HG03354 (cell line): ENCODE data around the gene FDX1.

ENCODE experiments used
- ATAC-seq: cut with Tn5 transposase; IDR thresholded peaks from one replicate; pipeline ENCODE4 v1.9.1; 2021; ENCODE audit warnings: mild to moderate bottlenecking; ENCODE audit not compliant: unreplicated experiment, poor library complexity, severe bottlenecking

Gene FDX1

DNA sequence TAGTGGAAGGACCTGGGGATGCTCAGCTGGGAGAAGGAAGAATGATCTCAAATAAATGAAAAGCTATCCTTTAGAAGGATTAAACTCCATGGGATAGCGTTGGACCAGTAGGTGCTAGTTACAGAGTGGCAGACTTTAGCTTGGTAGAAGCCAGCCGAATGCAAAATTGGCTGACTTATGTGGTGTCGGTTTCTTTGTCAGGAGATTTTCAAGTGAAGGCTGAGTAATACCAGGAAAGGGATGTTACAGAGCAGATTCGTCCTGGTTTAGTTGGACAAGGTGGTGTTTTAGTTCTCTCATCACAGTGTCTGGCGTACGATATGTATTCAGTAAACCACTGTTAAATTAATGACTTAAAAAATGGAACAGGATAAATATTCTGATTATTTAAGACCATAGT, 26.0 kb downstream of the FDX1 start:
- ATAC-seq = no peak

DNA sequence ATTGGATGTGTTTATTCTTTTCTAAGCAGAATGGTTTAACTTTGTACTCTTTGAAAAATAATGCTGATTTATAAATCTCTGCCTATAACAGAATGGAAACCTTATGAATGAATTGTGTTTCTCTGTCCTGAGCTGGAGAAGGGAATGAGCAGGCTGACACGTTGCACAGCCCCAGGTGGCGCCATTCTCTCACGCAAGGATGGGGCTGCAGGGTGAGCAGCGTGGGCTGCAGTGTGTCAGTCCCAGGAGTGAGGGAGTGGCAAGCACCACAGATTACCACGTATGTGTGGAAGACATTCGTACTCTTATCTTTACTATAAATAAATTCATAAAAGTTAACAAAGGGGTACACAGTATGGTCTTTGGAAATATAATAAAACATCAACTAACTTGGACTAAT, 33.4 kb downstream of the FDX1 start:
- ATAC-seq = no peak

DNA sequence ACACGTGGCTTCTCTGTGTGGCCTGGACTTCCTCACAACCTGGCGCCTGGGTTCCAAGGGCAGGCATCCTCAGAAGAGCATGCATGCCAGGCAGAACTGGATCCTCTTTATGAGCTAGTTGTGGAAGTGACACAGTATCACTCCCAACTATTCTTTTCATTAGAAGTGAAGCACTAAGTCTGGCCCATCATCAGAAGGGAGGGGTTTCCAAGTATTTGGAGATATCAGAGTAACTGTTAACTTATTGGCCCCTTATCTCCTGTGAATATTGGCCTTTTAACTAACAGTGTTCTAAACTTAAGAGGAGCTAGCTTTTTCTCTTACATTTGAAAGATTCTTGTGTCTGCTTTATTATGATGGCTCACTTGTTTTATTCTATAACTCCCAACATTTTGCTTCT, 35.5 kb downstream of the FDX1 start:
- ATAC-seq = no peak

DNA sequence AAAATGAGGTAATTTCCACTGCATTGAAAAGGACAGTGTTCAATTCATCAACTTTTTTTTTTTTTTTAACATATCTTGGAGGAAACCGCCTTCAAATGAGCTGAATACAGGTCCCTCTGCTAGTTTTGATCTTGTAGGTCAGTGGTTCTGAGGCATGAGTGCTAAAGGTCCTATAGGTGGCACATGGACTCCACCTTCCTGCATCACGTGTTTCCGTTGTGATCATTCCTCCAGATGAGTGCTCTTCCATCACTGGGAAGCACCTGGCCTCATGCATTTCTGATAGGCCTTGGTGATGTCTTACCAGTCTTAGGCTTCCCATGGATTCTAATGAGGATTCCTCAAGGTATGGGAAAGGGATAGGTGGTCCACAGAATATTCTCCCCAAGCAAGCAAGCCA, 37.8 kb downstream of the FDX1 start:
- ATAC-seq = no peak

DNA sequence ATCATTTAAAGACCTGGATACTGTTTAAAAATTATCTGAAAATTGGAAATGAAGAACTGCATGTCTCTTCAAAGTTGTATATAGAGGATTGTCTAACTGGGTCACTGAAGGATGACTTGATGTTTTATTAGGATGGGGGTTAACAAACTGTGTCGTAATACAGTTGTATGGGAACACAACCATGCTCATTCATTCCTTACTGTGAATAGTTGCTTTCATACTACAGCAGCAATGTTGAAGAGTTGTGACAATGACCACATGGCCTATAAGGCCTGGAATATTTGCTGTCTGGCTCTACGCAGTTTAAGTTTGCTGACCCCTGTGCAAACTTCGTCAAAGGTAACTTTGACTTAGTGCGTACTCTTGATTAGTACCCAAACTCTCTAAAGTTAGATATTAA, 38.4 kb downstream of the FDX1 start:
- ATAC-seq = no peak

DNA sequence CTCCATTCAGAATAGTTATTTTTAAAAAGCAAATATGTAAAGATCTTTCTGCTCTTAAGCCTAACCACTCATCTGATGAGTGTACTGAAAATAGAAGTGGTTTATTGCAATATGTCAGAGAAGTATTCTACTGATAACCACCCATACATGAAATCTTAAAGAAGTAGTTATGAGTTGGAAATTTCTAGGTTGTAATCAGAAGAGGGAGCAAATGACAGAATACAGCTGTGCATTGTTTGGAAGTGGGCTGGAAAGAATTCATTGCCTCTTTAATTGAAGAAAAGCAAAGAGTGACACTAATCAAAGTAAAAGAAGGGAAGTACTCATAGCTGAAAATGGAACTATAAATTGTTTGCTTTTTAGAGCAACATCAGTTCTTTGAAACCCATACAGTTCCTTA, 39.4 kb downstream of the FDX1 start:
- ATAC-seq = no peak

DNA sequence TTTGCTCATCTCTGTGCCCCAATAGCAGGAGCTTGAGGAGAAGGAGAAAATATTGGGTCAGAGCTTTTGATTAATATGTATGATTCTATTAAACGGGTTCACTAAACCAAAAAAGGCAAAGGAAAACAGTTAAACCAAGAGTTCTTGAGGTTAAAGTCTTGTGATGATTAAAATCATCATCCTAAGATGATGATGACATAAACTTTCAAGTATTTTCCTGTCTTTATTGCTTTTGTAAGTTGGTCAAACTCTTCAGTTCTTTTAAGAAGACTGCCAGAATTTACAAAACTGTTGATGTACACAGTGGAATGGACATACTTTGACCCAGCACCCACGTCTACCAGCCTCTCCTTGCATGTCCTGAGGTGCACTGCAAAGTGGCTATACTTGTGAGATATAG, 41.0 kb downstream of the FDX1 start:
- no peak for ATAC-seq

DNA sequence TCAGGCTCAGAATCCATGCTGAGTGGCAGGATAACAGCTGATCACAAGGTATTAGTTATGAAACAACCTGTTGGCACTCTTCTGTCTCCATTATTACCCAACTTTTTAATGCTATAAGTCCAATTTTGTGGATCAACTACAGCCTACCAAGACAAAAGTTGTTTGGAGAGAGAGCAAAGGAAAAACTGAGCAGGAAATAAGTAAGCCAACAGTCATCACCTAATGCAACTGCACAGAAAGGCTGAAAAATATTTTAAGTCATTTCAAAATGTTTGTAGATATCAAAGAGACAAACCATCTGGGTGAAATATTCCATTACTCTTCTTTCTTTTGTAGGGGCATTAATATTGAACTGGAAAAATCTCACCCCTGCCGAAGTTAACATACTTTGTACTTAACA, 41.6 kb downstream of the FDX1 start:
- no peak for ATAC-seq

DNA sequence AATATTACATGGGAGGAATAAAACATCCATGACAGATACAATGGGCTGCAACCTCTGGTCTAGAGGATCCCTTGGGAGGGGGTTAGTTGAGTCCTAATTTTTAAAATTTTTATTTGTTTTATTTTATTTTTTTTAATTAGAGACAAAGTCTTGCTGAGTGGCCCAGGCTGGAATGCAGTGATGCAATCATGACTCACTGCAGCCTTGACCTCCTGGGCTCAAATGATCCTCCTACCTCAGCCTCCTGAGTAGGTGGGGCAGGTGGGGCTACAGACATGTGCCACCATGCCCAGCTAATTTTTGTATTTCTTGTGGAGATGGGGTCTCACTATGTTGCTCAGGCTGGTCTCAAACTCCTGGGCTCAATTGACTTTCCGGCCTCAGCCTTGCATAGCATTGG, 43.1 kb downstream of the FDX1 start:
- no peak for ATAC-seq

DNA sequence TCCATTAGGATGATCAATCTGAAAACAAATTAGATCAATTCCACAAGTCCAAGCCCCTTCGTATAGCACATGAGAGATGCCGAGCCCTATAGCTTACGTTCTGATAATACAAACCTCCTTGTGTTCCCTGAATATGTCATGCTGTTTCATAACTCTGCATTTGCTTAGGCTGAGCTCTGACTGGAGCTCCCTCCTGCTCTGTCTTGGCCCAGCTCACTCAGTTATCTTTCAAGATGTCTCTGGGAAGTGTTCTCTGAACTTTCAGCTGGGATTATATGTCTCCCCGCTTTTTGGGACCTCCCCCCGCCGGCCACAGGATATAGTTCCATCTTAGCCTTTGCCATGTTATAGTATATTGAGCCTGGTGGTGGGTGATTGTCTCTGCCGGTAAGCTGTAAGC, 44.0 kb downstream of the FDX1 start:
- no peak for ATAC-seq

DNA sequence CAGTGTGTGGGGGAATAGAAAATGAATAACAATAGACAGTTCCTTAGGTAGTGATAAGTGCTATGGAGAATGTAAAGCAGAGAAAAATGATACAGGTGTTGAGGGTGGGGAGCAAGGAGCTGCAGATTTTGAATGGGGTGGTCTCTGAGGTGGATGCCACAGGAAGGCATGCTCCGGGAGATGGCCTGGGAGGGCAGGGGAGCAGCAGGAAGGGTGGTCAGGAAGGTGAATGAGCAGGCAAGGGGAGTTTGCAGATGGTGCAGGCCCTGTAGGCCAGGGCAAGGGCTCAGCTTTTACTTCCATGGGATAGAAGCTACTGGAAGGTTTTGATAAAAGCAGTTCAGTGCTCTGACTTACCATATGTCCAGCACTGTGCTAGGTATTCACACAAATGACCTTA, 44.8 kb downstream of the FDX1 start:
- no peak for ATAC-seq

DNA sequence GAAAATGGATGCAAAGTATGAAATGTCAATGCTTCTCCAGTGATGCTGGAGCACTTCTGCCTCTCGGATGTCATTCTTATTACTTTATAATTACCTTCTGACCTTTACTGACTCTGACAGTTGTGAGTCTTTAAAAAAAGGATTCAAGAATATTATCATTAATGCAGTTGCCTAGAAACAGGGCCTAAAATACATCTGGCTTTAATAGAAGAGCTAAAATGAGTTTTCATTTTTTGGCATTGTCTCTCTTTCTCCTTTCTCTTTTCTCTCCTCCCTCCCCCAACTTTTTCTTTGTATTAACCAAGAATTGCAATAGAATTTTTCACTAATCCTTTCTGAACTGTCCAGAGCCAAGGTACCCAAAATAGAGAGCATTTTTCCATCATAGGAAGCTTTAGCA, 45.9 kb downstream of the FDX1 start:
- ATAC-seq = no peak

DNA sequence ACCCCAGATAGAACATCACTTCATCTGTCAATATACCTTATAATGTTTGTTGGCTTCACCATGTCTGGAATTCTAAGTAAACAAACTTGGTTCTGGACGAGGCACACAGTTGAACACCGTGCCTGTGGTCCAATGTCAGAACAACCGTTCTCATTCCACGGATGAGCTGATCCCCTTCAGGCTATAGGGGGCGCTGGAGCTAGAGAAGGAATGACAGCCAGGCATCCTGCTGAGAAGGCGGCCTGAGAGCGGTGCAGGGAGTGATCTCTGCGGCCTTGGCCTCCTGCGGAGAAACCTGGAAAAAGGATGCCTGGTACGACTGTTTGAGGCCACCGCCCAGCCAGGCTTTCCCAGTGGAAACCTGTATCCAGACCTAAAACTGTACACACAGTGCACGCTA, 48.7 kb downstream of the FDX1 start:
- no peak for ATAC-seq

DNA sequence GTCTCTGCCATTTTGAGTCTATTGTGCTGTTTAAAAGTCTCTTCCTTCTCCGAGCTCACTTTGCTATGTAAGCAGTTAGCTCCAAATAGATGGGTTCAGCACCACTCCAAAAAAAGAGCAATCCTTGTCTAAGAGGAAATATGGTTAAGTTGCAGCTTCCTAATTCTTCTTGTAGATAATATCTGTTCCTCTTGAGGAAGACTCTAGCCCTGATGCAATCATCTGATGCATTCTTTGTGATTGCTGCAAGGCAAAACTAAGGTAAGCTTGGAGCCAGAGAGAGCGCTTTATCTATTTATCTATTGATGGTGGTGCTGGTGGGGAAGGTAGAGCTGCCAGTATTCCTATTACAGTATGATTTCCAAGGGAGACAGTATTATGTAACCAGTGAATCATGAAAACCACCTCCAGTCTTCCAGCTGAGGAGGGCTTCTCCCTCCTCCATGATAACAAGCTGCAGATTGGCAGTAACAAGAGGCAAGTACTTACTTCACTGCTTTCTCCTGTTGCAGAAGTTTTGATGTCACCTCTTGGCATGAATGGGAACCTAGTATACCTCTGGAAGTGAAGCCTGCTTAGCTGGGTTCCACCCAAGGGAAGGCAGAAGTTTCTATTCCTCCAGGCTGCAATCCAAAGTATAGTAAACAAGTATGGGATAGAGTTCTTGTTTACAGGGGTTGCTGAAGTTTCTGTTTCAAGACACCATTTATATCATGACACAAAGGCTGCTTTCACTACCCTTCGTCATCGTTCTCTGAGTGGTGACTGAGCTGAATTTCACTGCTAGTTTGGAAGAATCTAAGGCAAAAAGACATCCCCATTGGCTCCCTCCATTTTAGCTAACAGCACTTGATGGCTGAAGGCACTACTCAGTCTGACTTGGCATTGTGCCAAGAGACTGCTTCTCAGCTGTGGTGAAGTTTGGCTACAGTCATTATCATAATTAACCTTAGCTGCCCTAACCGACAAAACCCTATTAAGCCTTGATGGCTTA, 49.7 kb downstream of the FDX1 start:
- no peak for ATAC-seq

DNA sequence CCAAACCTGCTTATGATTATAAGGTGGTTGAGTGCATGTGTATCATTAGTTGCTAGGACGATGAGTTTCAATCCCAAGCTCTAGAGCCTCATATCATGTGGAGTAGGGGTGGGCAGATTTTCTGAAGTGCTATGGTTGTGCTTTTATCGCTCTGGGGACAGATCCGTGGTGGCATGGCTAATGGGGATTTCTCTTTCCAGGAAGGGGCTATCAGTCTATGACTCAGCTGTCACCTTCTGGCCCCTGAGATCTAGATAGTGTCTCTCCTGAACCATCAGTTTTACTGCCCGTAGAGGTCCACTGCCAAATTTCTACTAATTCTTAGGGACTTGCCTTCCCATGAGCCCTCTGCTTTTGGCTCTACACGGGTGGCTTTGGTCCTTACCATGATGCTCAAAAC, 51.8 kb downstream of the FDX1 start:
- no peak for ATAC-seq

DNA sequence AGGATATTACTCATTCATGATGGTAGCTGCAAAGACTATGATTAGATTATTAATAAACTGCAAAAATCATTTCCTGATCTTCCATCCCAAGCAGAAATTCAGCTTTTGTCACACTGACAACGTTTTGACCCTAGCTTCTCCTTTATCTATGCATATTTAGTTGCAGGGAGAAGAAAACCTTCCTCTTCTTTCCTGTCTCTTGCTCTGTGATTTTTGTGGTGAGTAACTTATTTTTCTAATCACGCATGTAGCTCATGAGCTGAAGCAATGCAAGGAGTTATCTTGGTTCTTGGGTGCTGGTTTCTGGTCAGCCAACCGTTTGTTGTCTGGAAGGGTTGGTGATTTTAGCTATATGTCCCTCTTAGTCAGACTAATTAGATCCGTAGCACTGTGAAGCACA, 56.4 kb downstream of the FDX1 start:
- ATAC-seq = no peak

DNA sequence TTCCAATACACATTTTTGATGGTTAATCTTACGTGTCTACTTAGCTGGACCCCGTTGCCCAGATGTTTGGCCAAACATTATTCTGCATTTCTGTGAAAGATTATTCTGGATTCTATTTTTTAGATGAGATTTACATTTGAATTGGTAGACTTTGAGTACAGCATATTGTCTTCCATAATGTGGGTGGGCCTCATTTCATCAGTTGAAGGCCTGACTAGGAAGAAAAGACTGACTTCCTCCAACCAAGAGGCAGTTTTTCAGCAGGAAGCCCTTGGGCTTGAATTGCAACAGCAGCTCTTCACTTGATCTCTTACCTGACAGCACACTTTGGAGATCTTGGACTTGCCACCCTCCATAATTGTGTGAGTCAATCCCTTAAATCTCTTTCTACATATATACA, 58.7 kb downstream of the FDX1 start:
- no peak for ATAC-seq

DNA sequence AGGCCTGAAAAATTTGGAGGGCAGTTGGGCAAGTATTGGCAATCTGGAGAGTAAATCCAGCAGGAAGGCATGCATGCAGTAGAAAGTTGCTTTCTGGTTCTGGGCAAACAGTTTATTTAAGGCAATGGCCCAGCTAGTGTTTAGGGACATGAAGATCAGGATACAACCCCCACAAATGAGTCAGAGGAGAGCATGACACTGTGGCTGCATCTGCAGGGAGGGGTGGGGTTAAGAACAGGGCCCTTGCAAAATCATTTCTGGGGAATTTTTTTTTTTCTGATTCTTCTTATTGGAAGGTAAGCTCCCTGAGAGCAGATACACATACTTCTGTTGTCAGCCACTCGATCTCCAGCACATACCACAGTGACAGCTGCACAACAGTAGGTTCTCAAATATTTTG, 61.1 kb downstream of the FDX1 start:
- no peak for ATAC-seq

DNA sequence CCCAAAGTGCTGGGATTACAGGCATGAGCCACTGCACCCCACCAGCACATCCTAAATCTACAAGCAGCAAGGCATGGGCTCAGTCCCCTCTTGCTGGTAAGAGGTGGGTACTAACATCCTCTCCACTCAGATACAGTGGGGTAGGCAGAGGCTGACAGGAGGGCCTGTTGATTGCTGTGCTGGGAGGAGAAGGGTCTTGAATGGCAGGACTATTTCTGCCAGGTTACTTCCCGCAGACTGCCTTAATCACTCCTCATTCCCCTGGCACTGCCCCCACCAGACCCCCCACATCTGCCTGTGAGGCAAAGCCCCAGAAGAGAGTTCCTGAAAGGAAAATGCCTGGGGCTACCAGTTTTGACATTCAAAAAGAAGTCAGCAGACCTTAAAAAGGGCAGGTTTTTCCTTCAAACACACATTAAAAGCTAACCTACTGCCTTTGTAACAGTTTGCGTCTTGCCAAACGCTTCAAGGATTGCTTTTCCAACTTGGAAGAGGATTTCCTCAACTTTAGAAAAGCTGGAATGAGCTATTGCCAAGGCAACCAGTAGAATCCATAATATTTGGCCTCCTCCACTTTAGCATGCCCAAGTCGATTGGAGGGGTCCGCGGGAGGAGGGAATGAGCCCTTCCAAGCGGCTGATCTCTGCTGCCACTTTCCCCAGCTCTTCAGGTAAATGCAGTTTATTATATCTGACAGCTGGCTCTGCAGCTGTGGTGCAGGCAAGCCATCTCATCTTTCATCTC, 62.0 kb downstream of the FDX1 start:
- no peak for ATAC-seq

DNA sequence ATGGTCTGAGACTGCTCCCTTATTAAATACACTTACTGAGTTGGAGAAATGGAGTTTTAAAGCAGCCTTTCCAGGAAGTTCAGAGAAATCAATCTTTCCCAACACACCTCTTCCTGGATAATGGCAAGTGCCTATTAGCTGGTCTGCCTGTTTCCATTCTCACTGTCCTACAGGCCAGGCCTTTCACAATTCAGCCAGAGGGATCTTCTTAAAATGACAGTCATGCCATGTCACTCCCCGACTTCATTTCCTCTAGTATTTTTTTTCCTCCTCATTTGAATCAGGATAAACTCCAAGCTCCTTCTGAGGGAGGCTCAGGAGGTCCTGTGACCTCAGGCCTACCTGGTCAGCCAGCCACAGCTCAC, 62.6 kb downstream of the FDX1 start:
- ATAC-seq = no peak

DNA sequence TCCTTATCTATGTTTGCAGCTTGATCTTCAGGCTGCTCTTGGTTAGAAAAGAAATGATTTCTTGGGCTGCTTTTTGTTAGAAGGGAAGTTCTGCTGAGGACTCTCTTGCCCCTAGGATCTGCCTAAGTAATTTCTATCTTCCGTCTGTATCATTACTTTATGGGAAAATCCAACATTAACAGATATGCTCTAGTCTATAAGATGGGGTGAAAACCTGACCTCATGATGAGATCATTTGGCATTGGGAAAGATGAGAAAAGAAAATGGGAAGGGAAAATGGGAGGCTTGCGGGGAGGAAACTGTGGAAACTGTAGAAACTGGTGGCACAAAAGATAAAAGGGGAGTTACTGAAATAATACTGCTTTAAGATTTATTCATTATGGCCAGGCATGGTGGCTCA, 63.6 kb downstream of the FDX1 start:
- no peak for ATAC-seq
